Measurements from ENCODE around the gene RMND5A. TPM values are rescaled to one million over a fixed set of nuclear protein-coding genes. Genes with fewer than 3 reads are reported as not detected.
A peak's percentile ranks its signal among the peaks of the same experiment; 100 is the strongest.

RMND5A gene
- total RNA-seq, 2 experiments from 2014 or later: 56.5 to 57.3 TPM

- ATAC-seq (no peak), DNase-seq (no peak)
- H3K36me3 Mint-ChIP-seq (ENCODE audit: low read depth): peaks cover 56% of the 10 kb centered on the region
- TF ChIP-seq CTCF (IDR thresholded peaks at IDR 0.05): no peak
- H3K27ac Mint-ChIP-seq: no peak overlapping the region
- H3K27me3 Mint-ChIP-seq: no peaks in the 10 kb centered on the region
- intact Hi-C loops (cut with micrococcal nuclease): no loop called here
- no peaks in the 10 kb centered on the region for H3K9me3 Mint-ChIP-seq
- POLR2A ChIA-PET: no interaction called here
- H3K4me3 Mint-ChIP-seq: no peak overlapping the region
- H3K4me1 Mint-ChIP-seq (ENCODE audit: low read depth): peaks cover 36% of the 10 kb centered on the region
- CTCF ChIA-PET: interaction anchor here (4.8 to 10.6 kb wide), 2 partner anchors 9 to 10 kb away, joined by 25 to 123 read pairs; no protein-coding TSS in a partner anchor
Observed at GRCh38 chr2:86772611-86773010, 52.5 kb downstream of the RMND5A start.

GRCh38 chr2:86774862-86775261 is 54.8 kb downstream of the RMND5A start:
- CTCF ChIA-PET: interaction anchor here (1.2 to 4.8 kb wide), 2 partner anchors 11 to 13 kb away, joined by 3 to 25 read pairs; no protein-coding TSS in a partner anchor
- intact Hi-C loops (cut with micrococcal nuclease): no loop called here
- POLR2A ChIA-PET: interaction anchor here (1.2 kb wide), 1 partner anchor 9 kb away, joined by 4 read pairs; no protein-coding TSS in a partner anchor
- no peaks in the 10 kb centered on the region for H3K9me3 Mint-ChIP-seq
- H3K4me1 Mint-ChIP-seq (ENCODE audit: low read depth): peaks cover 31% of the 10 kb centered on the region
- peak overlapping the region; percentile 27 for H3K27ac Mint-ChIP-seq
- DNase-seq (no peak), ATAC-seq (no peak)
- H3K27me3 Mint-ChIP-seq: no peaks in the 10 kb centered on the region
- peaks cover 42% of the 10 kb centered on the region for H3K36me3 Mint-ChIP-seq (ENCODE audit: low read depth)
- TF ChIP-seq CTCF (IDR thresholded peaks at IDR 0.05): no peak
- H3K4me3 Mint-ChIP-seq: no peak overlapping the region

- H3K27me3 Mint-ChIP-seq: no peaks in the 10 kb centered on the region
- no peak overlapping the region for H3K4me3 Mint-ChIP-seq
- intact Hi-C loops (cut with micrococcal nuclease): no loop called here
- H3K36me3 Mint-ChIP-seq (ENCODE audit: low read depth): peaks cover 37% of the 10 kb centered on the region
- ChIA-PET CTCF (interaction anchor here (1.2 to 4.8 kb wide), 3 partner anchors 9 to 14 kb away, joined by 3 to 25 read pairs (median 6); no protein-coding TSS in a partner anchor), POLR2A (interaction anchor here (1.2 to 1.4 kb wide), 2 partner anchors 8 to 32 kb away, joined by 3 to 4 read pairs; no protein-coding TSS in a partner anchor)
- DNase-seq (no peak), ATAC-seq (no peak)
- peaks cover 27% of the 10 kb centered on the region for H3K4me1 Mint-ChIP-seq (ENCODE audit: low read depth)
- no peaks in the 10 kb centered on the region for H3K9me3 Mint-ChIP-seq
- TF ChIP-seq CTCF (IDR thresholded peaks at IDR 0.05): no peak
- H3K27ac Mint-ChIP-seq: no peak overlapping the region
Observed at GRCh38 chr2:86775338-86775737, 55.2 kb downstream of the RMND5A start.

GRCh38 chr2:86776532-86776931 is 56.4 kb downstream of the RMND5A start:
- Mint-ChIP-seq H3K4me3 (no peak overlapping the region), H3K4me1 (ENCODE audit: low read depth) (peaks cover 25% of the 10 kb centered on the region), H3K27ac (no peak overlapping the region), H3K36me3 (ENCODE audit: low read depth) (peaks cover 25% of the 10 kb centered on the region), H3K27me3 (no peaks in the 10 kb centered on the region), H3K9me3 (no peaks in the 10 kb centered on the region)
- POLR2A ChIA-PET: interaction anchor here (1.4 kb wide), 1 partner anchor 31 kb away, joined by 3 read pairs; no protein-coding TSS in a partner anchor
- intact Hi-C loops (cut with micrococcal nuclease): no loop called here
- CTCF ChIA-PET: interaction anchor here (1.4 to 4.8 kb wide), 3 partner anchors 8 to 13 kb away, joined by 3 to 25 read pairs (median 6); no protein-coding TSS in a partner anchor
- DNase-seq: no peak
- TF ChIP-seq CTCF (IDR thresholded peaks at IDR 0.05): no peak
- ATAC-seq: no peak

- H3K4me3 Mint-ChIP-seq: no peak overlapping the region
- no peaks in the 10 kb centered on the region for H3K27me3 Mint-ChIP-seq
- ChIA-PET CTCF (interaction anchor here (1.6 to 8.8 kb wide), 2 partner anchors 11 to 26 kb away, joined by 4 to 123 read pairs; no protein-coding TSS in a partner anchor), POLR2A (interaction anchor here (0.8 to 1.6 kb wide), 2 partner anchors 8 to 14 kb away, joined by 3 read pairs; no protein-coding TSS in a partner anchor)
- peaks cover 42% of the 10 kb centered on the region for H3K4me1 Mint-ChIP-seq (ENCODE audit: low read depth)
- no peak for TF ChIP-seq CTCF (IDR thresholded peaks at IDR 0.05)
- ATAC-seq (no peak), DNase-seq (no peak)
- no peaks in the 10 kb centered on the region for H3K9me3 Mint-ChIP-seq
- H3K27ac Mint-ChIP-seq: no peak overlapping the region
- intact Hi-C loops (cut with micrococcal nuclease): no loop called here
- H3K36me3 Mint-ChIP-seq (ENCODE audit: low read depth): peaks cover 19% of the 10 kb centered on the region
Observed at GRCh38 chr2:86778957-86779356, 58.9 kb downstream of the RMND5A start.
